HepG2 (cell line): ENCODE measurements around the gene LHFPL6. TPM values are rescaled to one million over a fixed set of nuclear protein-coding genes. Genes with fewer than 3 reads are reported as not detected.

Experiments used
- ATAC-seq: fragments of 200-7000 bp; cut with Tn5 transposase; 3 replicates; pipeline ENCODE4 v1.9.1; 2020; ENCODE audit warnings: mild to moderate bottlenecking, moderate library complexity
- BruUV-seq: library from RNA; stranded (reverse); fragments of 400-500 nt; replicated peaks from 2 replicates; lab custom pipeline; 2021; lab: Mats Ljungman, UMichigan
- CTCF ChIA-PET: fragments of 300-600 bp; formaldehyde crosslinking; extraction: SDS; loops from one replicate; lab custom pipeline; 2021; ENCODE audit warnings: low total read pairs, inconsistent platforms, low intra/inter-chr PET ratio; lab: Yijun Ruan, JAX
- POLR2A ChIA-PET: fragments of 350-600 bp; sonication (Branson Sonifier 250); formaldehyde crosslinking; loops from one replicate; lab custom pipeline; 2020; ENCODE audit warnings: antibody characterized with exemption, inconsistent platforms; lab: Yijun Ruan, JAX
- DNase-seq: peaks from one replicate; pipeline ENCODE4 v3.0.0-alpha.2; 2015; ENCODE audit warnings: low spot score
- FAIRE-seq: peaks from 3 replicates; lab custom pipeline; 2011; peaks lifted over from hg19 to GRCh38; lab: Jason Lieb, UNC
- H2AFZ ChIP-seq: one replicate; pipeline ENCODE4 v1.6.1; 2011; ENCODE audit warnings: low read length, inconsistent platforms
- H3K27ac ChIP-seq: fragments of 300-600 bp; 3 replicates; pipeline ENCODE4 v1.8.0; 2011; ENCODE audit warnings: mixed run types, mild to moderate bottlenecking, mixed read lengths, low read length, inconsistent platforms; ENCODE audit not compliant: insufficient read depth; ENCODE audit errors: extremely low read length
- H3K27me3 ChIP-seq, 2 experiments: fragments of 200-600 bp in 1 of 2; 2 replicates in 1 of 2; 3 replicates in 1 of 2; pipeline versions ENCODE4 v1.6.0 to v1.8.0; 2011; ENCODE audit warnings: low read length in 2 of 2, mild to moderate bottlenecking in 2 of 2, moderate library complexity in 2 of 2, inconsistent platforms in 1 of 2; ENCODE audit not compliant: insufficient read depth in 2 of 2, control insufficient read depth in 1 of 2
- H3K36me3 ChIP-seq, 2 experiments: fragments of 200-600 bp in 1 of 2; replicated peaks in 1 of 2; 2 replicates in 1 of 2; 3 replicates in 1 of 2; pipeline versions ENCODE4 v1.5.1 to v1.8.0; 2011; ENCODE audit warnings: low read length in 2 of 2, inconsistent platforms in 1 of 2; ENCODE audit not compliant: insufficient read depth in 2 of 2, control insufficient read depth in 1 of 2
- H3K4me1 ChIP-seq: 2 replicates; pipeline ENCODE4 v1.5.1; 2012; ENCODE audit warnings: low read length, inconsistent platforms; ENCODE audit not compliant: insufficient read depth
- H3K4me2 ChIP-seq: 2 replicates; pipeline ENCODE4 v1.6.0; 2011; ENCODE audit warnings: low read depth, low read length, inconsistent platforms
- H3K4me3 ChIP-seq, 3 experiments: fragments of 200-600 bp in 1 of 3; sonication (generic), shearing (Covaris generic) in 1 of 3; replicated peaks in 1 of 3; 2 replicates each; pipeline ENCODE4 v1.5.1; 2011 to 2016; ENCODE audit warnings: low read length in 3 of 3, inconsistent platforms in 2 of 3, low read depth in 2 of 3, mild to moderate bottlenecking in 2 of 3, control low read depth in 1 of 3, mixed read lengths in 1 of 3; ENCODE audit not compliant: insufficient read depth in 1 of 3
- H3K79me2 ChIP-seq: one replicate; pipeline ENCODE4 v1.6.1; 2011; ENCODE audit warnings: low read length, inconsistent platforms; ENCODE audit not compliant: insufficient read depth
- H3K9ac ChIP-seq: 2 replicates; pipeline ENCODE4 v1.6.0; 2011; ENCODE audit warnings: mild to moderate bottlenecking, low read depth, low read length, inconsistent platforms; ENCODE audit not compliant: insufficient read depth
- H3K9me3 ChIP-seq: 2 replicates; pipeline ENCODE4 v1.5.1; 2012; ENCODE audit warnings: mild to moderate bottlenecking, low read length
- H4K20me1 ChIP-seq: 2 replicates; pipeline ENCODE4 v1.6.0; 2011; ENCODE audit warnings: inconsistent platforms, mild to moderate bottlenecking, low read length, moderate library complexity; ENCODE audit not compliant: insufficient read depth
- ARID3A ChIP-seq: IDR thresholded peaks from 2 replicates; pipeline ENCODE4 v1.6.1; 2012; ENCODE audit warnings: low read depth, low read length, improper control_type of control experiment
- CBX1 ChIP-seq: IDR thresholded peaks from one replicate; pipeline ENCODE4 v1.6.1; 2016; ENCODE audit warnings: antibody characterized with exemption, low read depth
- DBP ChIP-seq: sonication (generic); formaldehyde crosslinking; IDR thresholded peaks from 2 replicates; pipeline ENCODE4 v1.4.0; 2020; ENCODE audit warnings: missing genetic modification reagents; ENCODE audit errors: not compliant biosample characterization
- FOXC1 ChIP-seq: sonication (generic); formaldehyde crosslinking; IDR thresholded peaks from 2 replicates; pipeline ENCODE4 v1.8.0; 2022; ENCODE audit warnings: mild to moderate bottlenecking, missing genetic modification reagents, borderline replicate concordance
- HMG20A ChIP-seq: IDR thresholded peaks from 2 replicates; pipeline ENCODE4 v1.6.1; 2016; ENCODE audit warnings: borderline replicate concordance
- IKZF5 ChIP-seq: IDR thresholded peaks from 2 replicates; pipeline ENCODE4 v1.6.1; 2018; ENCODE audit warnings: missing genetic modification reagents, mild to moderate bottlenecking, missing compliant biosample characterization
- MAX ChIP-seq: IDR thresholded peaks from 2 replicates; pipeline ENCODE4 v1.6.1; 2012; ENCODE audit warnings: inconsistent platforms
- NCOA5 ChIP-seq: sonication (generic); formaldehyde crosslinking; IDR thresholded peaks from 2 replicates; pipeline ENCODE4 v1.4.0; 2020; ENCODE audit warnings: missing genetic modification reagents
- SALL2 ChIP-seq: sonication (generic); formaldehyde crosslinking; IDR thresholded peaks from 2 replicates; pipeline ENCODE4 v1.8.1; 2023; ENCODE audit warnings: mild to moderate bottlenecking, missing genetic modification reagents, inconsistent platforms
- TGIF2 ChIP-seq: IDR thresholded peaks from 2 replicates; pipeline ENCODE4 v1.6.1; 2016; ENCODE audit warnings: control low read depth, missing compliant biosample characterization
- ZFAT ChIP-seq: sonication (generic); formaldehyde crosslinking; conservative IDR thresholded peaks from 2 replicates; pipeline ENCODE4 v1.8.1; 2023; ENCODE audit warnings: missing genetic modification reagents, inconsistent platforms
- ZNF121 ChIP-seq: sonication (generic); formaldehyde crosslinking; IDR thresholded peaks from 2 replicates; pipeline ENCODE4 v1.5.0; 2020; ENCODE audit warnings: mild to moderate bottlenecking, missing genetic modification reagents
- ZNF292 ChIP-seq: sonication (generic); formaldehyde crosslinking; IDR thresholded peaks from 2 replicates; pipeline ENCODE4 v1.8.1; 2022; ENCODE audit warnings: mild to moderate bottlenecking, low read depth, missing genetic modification reagents, borderline replicate concordance
- ZNF577 ChIP-seq: sonication (generic); formaldehyde crosslinking; IDR thresholded peaks from 2 replicates; pipeline ENCODE4 v1.4.0; 2020; ENCODE audit warnings: mild to moderate bottlenecking, low read depth, missing genetic modification reagents, borderline replicate concordance
- ZNF619 ChIP-seq: sonication (generic); formaldehyde crosslinking; IDR thresholded peaks from 2 replicates; pipeline ENCODE4 v1.4.0; 2020; ENCODE audit warnings: mild to moderate bottlenecking, missing genetic modification reagents
- ZNF652 ChIP-seq: IDR thresholded peaks from 2 replicates; pipeline ENCODE4 v1.6.1; 2016; ENCODE audit warnings: low read depth, borderline replicate concordance
- ZNF784 ChIP-seq: sonication (generic); formaldehyde crosslinking; IDR thresholded peaks from 2 replicates; pipeline ENCODE4 v1.5.1; 2020; ENCODE audit warnings: missing genetic modification reagents, mild to moderate bottlenecking, borderline replicate concordance
- WGBS: methylation state at CpG from one replicate; pipeline ENCODE4 v1.1.6; 2017; ENCODE audit warnings: low lambda C conversion rate; 5-methylcytosine and 5-hydroxymethylcytosine counted together
- in situ Hi-C: cut with HindIII; loops from 2 replicates; pipeline ENCODE4 v1.10.0; 2017; ENCODE audit warnings: low pct_unique_long_range_greater_than_20kb; ENCODE audit not compliant: extremely low pct_ligation_motif_present
- intact Hi-C: fragments of 100-400 bp; cut with micrococcal nuclease; formaldehyde crosslinking; loops from one replicate; pipeline ENCODE4 v1.10.0; 2022; ENCODE audit not compliant: unreplicated experiment
- polyA plus RNA-seq, 8 experiments: library from polyadenylated mRNA; depleted of rRNA in 3 of 8; stranded (reverse) in 7 of 8; unstranded in 1 of 8; fragments of >200 nt; fragmentation: Illumina TruSeq in 4 of 8; extraction: Trizol in 4 of 8; gene quantifications; 2 replicates each; pipeline versions ENCODE4 v1.2.1 to v1.2.3, GENCODE V29; 2011 to 2016; ENCODE audit warnings: low read depth in 4 of 8, missing spikeins in 1 of 8, mixed read lengths in 1 of 8; ENCODE audit not compliant: insufficient read depth in 1 of 8
- total RNA-seq, 5 experiments: library from RNA; depleted of rRNA; stranded (reverse); fragments of >200 nt; fragmentation: Illumina TruSeq; extraction: Trizol; gene quantifications; 2 replicates each; pipeline ENCODE4 v1.2.3, GENCODE V29; 2016; ENCODE audit warnings: low read depth in 1 of 5

LHFPL6 gene
- total and polyA plus RNA-seq, 2 of the 13 experiments (the other 11 are each of a cell fraction or from before 2014, with no cell fraction given): not detected

- Histone ChIP-seq H3K9ac (no peak overlapping the region), H3K79me2 (no peaks in the 10 kb centered on the region), H3K36me3 (no peaks in the 10 kb centered on the region), H3K9me3 (no peaks in the 10 kb centered on the region), H3K27ac (no peak overlapping the region), H3K4me2 (no peak overlapping the region), H3K27me3 (no peaks in the 10 kb centered on the region), H3K4me1 (no peaks in the 10 kb centered on the region), H2AFZ (no peak overlapping the region), H3K4me3 (no peak overlapping the region), H4K20me1 (no peaks in the 10 kb centered on the region)
- 45% methylated on average over 4 of the region's 4 CpGs for WGBS
- in situ Hi-C loops (no loop called here), intact Hi-C loops (no loop called here)
- POLR2A ChIA-PET: no interaction called here
- CTCF ChIA-PET: no interaction called here
- DNase-seq (no peak), FAIRE-seq (no peak), ATAC-seq (no peak)
- TF ChIP-seq ZNF292 (CRISPR knock-in tag): no peak
- no peak for TF ChIP-seq MAX
- no peak for TF ChIP-seq CBX1
- TF ChIP-seq IKZF5 (CRISPR knock-in tag): no peak
- TF ChIP-seq SALL2 (CRISPR knock-in tag): no peak
- no peak for TF ChIP-seq TGIF2
- TF ChIP-seq NCOA5 (CRISPR knock-in tag): no peak
- TF ChIP-seq ARID3A: no peak
- no peak for TF ChIP-seq ZNF619 (CRISPR knock-in tag)
- no peak for TF ChIP-seq DBP
- TF ChIP-seq ZNF784 (CRISPR knock-in tag): no peak
- TF ChIP-seq ZFAT (CRISPR knock-in tag): no peak
- no peak for TF ChIP-seq ZNF577 (CRISPR knock-in tag)
- no peak for TF ChIP-seq ZNF121
- TF ChIP-seq FOXC1 (CRISPR knock-in tag): no peak
- no peak for TF ChIP-seq HMG20A
- no peak for TF ChIP-seq ZNF652 (CRISPR knock-in tag)
- BruUV-seq: no TSS peak
These were observed 118.3 kb downstream of the LHFPL6 start for GRCh38 chr13:39484506-39485313.
